Measurements from ENCODE around the gene KIAA0586. TPM values are rescaled to one million over a fixed set of nuclear protein-coding genes. Genes with fewer than 3 reads are reported as not detected.

The KIAA0586 gene
- polyA plus RNA-seq, 1 of the 3 experiments (the other 2 are of a cell fraction) = 7.5 TPM

GRCh38 chr14:58555647-58556046 is 128.1 kb downstream of the KIAA0586 start (continued):
- TF ChIP-seq, protein P1, sequence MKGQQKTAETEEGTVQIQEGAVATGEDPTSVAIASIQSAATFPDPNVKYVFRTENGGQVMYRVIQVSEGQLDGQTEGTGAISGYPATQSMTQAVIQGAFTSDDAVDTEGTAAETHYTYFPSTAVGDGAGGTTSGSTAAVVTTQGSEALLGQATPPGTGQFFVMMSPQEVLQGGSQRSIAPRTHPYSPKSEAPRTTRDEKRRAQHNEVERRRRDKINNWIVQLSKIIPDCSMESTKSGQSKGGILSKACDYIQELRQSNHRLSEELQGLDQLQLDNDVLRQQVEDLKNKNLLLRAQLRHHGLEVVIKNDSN (IDR thresholded peaks at IDR 0.05; ENCODE audit: borderline replicate concordance, low read depth) = no peak
- TF ChIP-seq MXI1 (IDR thresholded peaks at IDR 0.05; ENCODE audit: low read depth, low read length) (no peak), RCOR1 (IDR thresholded peaks at IDR 0.05; ENCODE audit: low read length) (no peak), FOSL2 (IDR thresholded peaks at IDR 0.05; ENCODE audit: borderline replicate concordance, low read depth) (no peak)
- TF ChIP-seq, protein P2, sequence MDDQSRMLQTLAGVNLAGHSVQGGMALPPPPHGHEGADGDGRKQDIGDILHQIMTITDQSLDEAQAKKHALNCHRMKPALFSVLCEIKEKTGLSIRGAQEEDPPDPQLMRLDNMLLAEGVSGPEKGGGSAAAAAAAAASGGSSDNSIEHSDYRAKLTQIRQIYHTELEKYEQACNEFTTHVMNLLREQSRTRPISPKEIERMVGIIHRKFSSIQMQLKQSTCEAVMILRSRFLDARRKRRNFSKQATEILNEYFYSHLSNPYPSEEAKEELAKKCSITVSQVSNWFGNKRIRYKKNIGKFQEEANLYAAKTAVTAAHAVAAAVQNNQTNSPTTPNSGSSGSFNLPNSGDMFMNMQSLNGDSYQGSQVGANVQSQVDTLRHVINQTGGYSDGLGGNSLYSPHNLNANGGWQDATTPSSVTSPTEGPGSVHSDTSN (IDR thresholded peaks at IDR 0.05) = no peak
- TF ChIP-seq, protein P3, sequence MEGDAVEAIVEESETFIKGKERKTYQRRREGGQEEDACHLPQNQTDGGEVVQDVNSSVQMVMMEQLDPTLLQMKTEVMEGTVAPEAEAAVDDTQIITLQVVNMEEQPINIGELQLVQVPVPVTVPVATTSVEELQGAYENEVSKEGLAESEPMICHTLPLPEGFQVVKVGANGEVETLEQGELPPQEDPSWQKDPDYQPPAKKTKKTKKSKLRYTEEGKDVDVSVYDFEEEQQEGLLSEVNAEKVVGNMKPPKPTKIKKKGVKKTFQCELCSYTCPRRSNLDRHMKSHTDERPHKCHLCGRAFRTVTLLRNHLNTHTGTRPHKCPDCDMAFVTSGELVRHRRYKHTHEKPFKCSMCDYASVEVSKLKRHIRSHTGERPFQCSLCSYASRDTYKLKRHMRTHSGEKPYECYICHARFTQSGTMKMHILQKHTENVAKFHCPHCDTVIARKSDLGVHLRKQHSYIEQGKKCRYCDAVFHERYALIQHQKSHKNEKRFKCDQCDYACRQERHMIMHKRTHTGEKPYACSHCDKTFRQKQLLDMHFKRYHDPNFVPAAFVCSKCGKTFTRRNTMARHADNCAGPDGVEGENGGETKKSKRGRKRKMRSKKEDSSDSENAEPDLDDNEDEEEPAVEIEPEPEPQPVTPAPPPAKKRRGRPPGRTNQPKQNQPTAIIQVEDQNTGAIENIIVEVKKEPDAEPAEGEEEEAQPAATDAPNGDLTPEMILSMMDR (IDR thresholded peaks at IDR 0.05) = no peak

- no peaks in the 10 kb centered on the region for H3K9me2 ChIP-seq
- H3F3A ChIP-seq (replicated peaks; ENCODE audit: insufficient read depth) = no peaks in the 10 kb centered on the region
- no peak overlapping the region for H3K27ac ChIP-seq (ENCODE audit: low read depth in 2 of 2, low read length in 1 of 2)
- no peak overlapping the region for H2AFZ ChIP-seq (ENCODE audit: low read depth)
- DNase-seq = no peak
- ChIA-PET POLR2A (interaction anchor here (0.7 kb wide), 1 partner anchor 32 kb away, joined by 4 read pairs; no protein-coding TSS in a partner anchor), CTCF (interaction anchor here (1.5 kb wide), 1 partner anchor 12 kb away, joined by 3 read pairs; no protein-coding TSS in a partner anchor)
- no peaks in the 10 kb centered on the region for H3K9me3 ChIP-seq
- no peaks in the 10 kb centered on the region for H3K4me1 ChIP-seq (ENCODE audit: control insufficient read depth in 1 of 2, insufficient read depth in 2 of 2, low read depth in 1 of 2, low read length in 1 of 2)
- no peak for TF ChIP-seq TCF12 (IDR thresholded peaks at IDR 0.05)
- TF ChIP-seq CHD2 (IDR thresholded peaks at IDR 0.05; ENCODE audit: low read length, partially characterized antibody) = no peak
- TF ChIP-seq GABPA (IDR thresholded peaks at IDR 0.05; ENCODE audit: low read depth) = no peak
- TF ChIP-seq, protein P3 (IDR thresholded peaks at IDR 0.05) = no peak
- no peak for TF ChIP-seq TEAD4 (IDR thresholded peaks at IDR 0.05; ENCODE audit: borderline replicate concordance, insufficient read depth)
- TF ChIP-seq FOSL2 (IDR thresholded peaks at IDR 0.05; ENCODE audit: borderline replicate concordance, low read depth) = no peak
- TF ChIP-seq, protein P2 (IDR thresholded peaks at IDR 0.05) = no peak
- TF ChIP-seq RFX5 (IDR thresholded peaks at IDR 0.05; ENCODE audit: low read length) = no peak
- H3K4me3 ChIP-seq (ENCODE audit: low read depth in 2 of 2, low read length in 1 of 2) = no peak overlapping the region
- no peaks in the 10 kb centered on the region for H3K27me3 ChIP-seq (ENCODE audit: insufficient read depth)
- peaks cover 0 to 2% of the 10 kb centered on the region in 2 experiments for H3K36me3 ChIP-seq (replicated peaks in 1 of 2; ENCODE audit: control insufficient read depth in 1 of 2, insufficient read depth in 2 of 2, low read length in 1 of 2)
- H3K79me2 ChIP-seq (ENCODE audit: insufficient read depth) = no peaks in the 10 kb centered on the region
- H3K4me2 ChIP-seq = no peak overlapping the region
- WGBS (ENCODE audit: low lambda C conversion rate) = 100% methylated on average over 3 of the region's 4 CpGs
- no peaks in the 10 kb centered on the region for H4K20me1 ChIP-seq (ENCODE audit: insufficient read depth)
- no peak overlapping the region for H3K9ac ChIP-seq
Measured at GRCh38 chr14:58557242-58557641, 129.7 kb downstream of the KIAA0586 start.
